Endothelial cell (in vitro differentiated cells): Measurements from ENCODE around the gene IFT122. TPM values are rescaled to one million over a fixed set of nuclear protein-coding genes. Genes with fewer than 3 reads are reported as not detected.

Experiments
- DNase-seq: peaks from one replicate; pipeline ENCODE4 v3.0.0; 2021; ENCODE audit warnings: low spot score
- H3K27ac Mint-ChIP-seq: one replicate; pipeline ENCODE4 v1.8.0; 2021; ENCODE audit warnings: mixed read lengths, inconsistent platforms; ENCODE audit not compliant: unreplicated experiment
- H3K27me3 Mint-ChIP-seq: one replicate; pipeline ENCODE4 v1.8.0; 2021; ENCODE audit warnings: mild to moderate bottlenecking, moderate library complexity, mixed read lengths, inconsistent platforms; ENCODE audit not compliant: unreplicated experiment
- H3K36me3 Mint-ChIP-seq: one replicate; pipeline ENCODE4 v1.8.0; 2021; ENCODE audit warnings: mild to moderate bottlenecking, low read depth, mixed read lengths, inconsistent platforms; ENCODE audit not compliant: unreplicated experiment
- H3K4me1 Mint-ChIP-seq: one replicate; pipeline ENCODE4 v1.8.0; 2021; ENCODE audit warnings: mild to moderate bottlenecking, mixed read lengths, inconsistent platforms; ENCODE audit not compliant: unreplicated experiment
- H3K4me3 Mint-ChIP-seq: one replicate; pipeline ENCODE4 v1.8.0; 2021; ENCODE audit warnings: mild to moderate bottlenecking, mixed read lengths, inconsistent platforms; ENCODE audit not compliant: unreplicated experiment
- H3K9me3 Mint-ChIP-seq: one replicate; pipeline ENCODE4 v1.8.0; 2021; ENCODE audit warnings: mixed read lengths, inconsistent platforms; ENCODE audit not compliant: unreplicated experiment
- total RNA-seq: library from RNA; stranded (reverse); fragmentation: NEBNext Ultra II Directional; extraction: Animal tissue kit (Norgen Biotek cat#: 25700); gene quantifications from one replicate; pipeline ENCODE4 v1.2.1, GENCODE V29; 2021; ENCODE audit not compliant: unreplicated experiment
- TF ChIP-seq, protein P1 (sequence below): fragments of 200-600 bp; sonication (generic); IDR thresholded peaks from one replicate; pipeline ENCODE4 v1.5.0; 2021; ENCODE audit warnings: antibody characterized with exemption; ENCODE audit not compliant: unreplicated experiment

The IFT122 gene
- total RNA-seq, 1 donor from 2014 or later: 25.1 TPM

DNA sequence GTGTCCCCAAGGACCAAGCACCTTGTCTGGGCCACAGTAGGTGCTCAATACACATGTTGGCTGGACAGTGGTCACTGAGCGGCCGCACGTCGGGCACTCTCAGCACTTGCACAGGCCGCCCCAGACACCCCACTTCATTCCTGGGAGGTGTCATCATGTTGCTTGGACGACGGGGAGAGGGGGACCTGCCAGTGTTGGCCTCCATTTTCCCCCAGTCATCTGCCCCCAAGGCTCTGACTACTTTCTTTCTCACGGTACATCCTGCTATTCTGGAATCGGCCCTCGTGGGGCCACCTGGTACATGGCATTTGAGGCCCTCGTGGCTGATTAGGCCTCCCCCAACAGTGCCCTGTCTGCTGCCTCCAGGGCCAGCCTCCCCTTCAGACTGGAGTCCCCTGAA lies 87.2 kb downstream of the IFT122 start:
- Mint-ChIP-seq H3K4me1 (peaks cover 48% of the 10 kb centered on the region), H3K27me3 (peaks cover 29% of the 10 kb centered on the region), H3K27ac (peak overlapping the region; percentile 93), H3K9me3 (no peaks in the 10 kb centered on the region), H3K4me3 (no peak overlapping the region), H3K36me3 (peaks cover 6% of the 10 kb centered on the region)
- no peak for DNase-seq
- TF ChIP-seq, protein P1, sequence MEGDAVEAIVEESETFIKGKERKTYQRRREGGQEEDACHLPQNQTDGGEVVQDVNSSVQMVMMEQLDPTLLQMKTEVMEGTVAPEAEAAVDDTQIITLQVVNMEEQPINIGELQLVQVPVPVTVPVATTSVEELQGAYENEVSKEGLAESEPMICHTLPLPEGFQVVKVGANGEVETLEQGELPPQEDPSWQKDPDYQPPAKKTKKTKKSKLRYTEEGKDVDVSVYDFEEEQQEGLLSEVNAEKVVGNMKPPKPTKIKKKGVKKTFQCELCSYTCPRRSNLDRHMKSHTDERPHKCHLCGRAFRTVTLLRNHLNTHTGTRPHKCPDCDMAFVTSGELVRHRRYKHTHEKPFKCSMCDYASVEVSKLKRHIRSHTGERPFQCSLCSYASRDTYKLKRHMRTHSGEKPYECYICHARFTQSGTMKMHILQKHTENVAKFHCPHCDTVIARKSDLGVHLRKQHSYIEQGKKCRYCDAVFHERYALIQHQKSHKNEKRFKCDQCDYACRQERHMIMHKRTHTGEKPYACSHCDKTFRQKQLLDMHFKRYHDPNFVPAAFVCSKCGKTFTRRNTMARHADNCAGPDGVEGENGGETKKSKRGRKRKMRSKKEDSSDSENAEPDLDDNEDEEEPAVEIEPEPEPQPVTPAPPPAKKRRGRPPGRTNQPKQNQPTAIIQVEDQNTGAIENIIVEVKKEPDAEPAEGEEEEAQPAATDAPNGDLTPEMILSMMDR: no peak

DNA sequence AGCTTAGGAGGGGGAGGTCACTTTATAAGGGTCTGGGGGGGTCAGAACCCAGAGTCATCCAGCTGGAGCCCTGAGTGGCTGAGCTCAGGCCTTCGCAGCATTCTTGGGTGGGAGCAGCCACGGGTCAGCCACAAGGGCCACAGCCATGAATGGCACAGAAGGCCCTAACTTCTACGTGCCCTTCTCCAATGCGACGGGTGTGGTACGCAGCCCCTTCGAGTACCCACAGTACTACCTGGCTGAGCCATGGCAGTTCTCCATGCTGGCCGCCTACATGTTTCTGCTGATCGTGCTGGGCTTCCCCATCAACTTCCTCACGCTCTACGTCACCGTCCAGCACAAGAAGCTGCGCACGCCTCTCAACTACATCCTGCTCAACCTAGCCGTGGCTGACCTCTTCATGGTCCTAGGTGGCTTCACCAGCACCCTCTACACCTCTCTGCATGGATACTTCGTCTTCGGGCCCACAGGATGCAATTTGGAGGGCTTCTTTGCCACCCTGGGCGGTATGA lies 88.6 kb downstream of the IFT122 start, which contains the start of gene RHO:
Gene RHO (plus strand): TSS at position 51 of the 512 bp plus-strand sequence. CDS start 95 bp downstream, at position 146.
- peak within 1 kb of the TSS; percentile 93 for H3K27ac Mint-ChIP-seq
- DNase-seq: no peak
- TF ChIP-seq, protein P1: no peak
- H3K36me3 Mint-ChIP-seq: peaks cover 6% of the 10 kb centered on the region
- H3K9me3 Mint-ChIP-seq: no peaks in the 10 kb centered on the region
- H3K27me3 Mint-ChIP-seq: peaks cover 21% of the 10 kb centered on the region
- H3K4me1 Mint-ChIP-seq: peaks cover 48% of the 10 kb centered on the region
- H3K4me3 Mint-ChIP-seq: no peak within 1 kb of the TSS

DNA sequence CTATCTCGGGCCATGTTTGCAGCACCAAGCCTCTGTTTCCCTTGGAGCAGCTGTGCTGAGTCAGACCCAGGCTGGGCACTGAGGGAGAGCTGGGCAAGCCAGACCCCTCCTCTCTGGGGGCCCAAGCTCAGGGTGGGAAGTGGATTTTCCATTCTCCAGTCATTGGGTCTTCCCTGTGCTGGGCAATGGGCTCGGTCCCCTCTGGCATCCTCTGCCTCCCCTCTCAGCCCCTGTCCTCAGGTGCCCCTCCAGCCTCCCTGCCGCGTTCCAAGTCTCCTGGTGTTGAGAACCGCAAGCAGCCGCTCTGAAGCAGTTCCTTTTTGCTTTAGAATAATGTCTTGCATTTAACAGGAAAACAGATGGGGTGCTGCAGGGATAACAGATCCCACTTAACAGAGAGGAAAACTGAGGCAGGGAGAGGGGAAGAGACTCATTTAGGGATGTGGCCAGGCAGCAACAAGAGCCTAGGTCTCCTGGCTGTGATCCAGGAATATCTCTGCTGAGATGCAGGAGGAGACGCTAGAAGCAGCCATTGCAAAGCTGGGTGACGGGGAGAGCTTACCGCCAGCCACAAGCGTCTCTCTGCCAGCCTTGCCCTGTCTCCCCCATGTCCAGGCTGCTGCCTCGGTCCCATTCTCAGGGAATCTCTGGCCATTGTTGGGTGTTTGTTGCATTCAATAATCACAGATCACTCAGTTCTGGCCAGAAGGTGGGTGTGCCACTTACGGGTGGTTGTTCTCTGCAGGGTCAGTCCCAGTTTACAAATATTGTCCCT lies 89.6 kb downstream of the IFT122 start:
- DNase-seq: no peak
- Mint-ChIP-seq H3K27me3 (peaks cover 21% of the 10 kb centered on the region), H3K4me3 (no peak overlapping the region), H3K4me1 (peaks cover 53% of the 10 kb centered on the region), H3K9me3 (no peaks in the 10 kb centered on the region), H3K36me3 (peaks cover 6% of the 10 kb centered on the region), H3K27ac (peak overlapping the region; percentile 80)
- TF ChIP-seq, protein P1: no peak

DNA sequence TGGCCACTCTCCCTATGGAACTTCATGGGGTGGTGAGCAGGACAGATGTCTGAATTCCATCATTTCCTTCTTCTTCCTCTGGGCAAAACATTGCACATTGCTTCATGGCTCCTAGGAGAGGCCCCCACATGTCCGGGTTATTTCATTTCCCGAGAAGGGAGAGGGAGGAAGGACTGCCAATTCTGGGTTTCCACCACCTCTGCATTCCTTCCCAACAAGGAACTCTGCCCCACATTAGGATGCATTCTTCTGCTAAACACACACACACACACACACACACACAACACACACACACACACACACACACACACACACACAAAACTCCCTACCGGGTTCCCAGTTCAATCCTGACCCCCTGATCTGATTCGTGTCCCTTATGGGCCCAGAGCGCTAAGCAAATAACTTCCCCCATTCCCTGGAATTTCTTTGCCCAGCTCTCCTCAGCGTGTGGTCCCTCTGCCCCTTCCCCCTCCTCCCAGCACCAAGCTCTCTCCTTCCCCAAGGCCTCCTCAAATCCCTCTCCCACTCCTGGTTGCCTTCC lies 90.3 kb downstream of the IFT122 start:
- Mint-ChIP-seq H3K9me3 (no peaks in the 10 kb centered on the region), H3K27ac (peak overlapping the region; percentile 80), H3K4me1 (peaks cover 53% of the 10 kb centered on the region), H3K4me3 (no peak overlapping the region), H3K36me3 (peaks cover 6% of the 10 kb centered on the region), H3K27me3 (peaks cover 17% of the 10 kb centered on the region)
- no peak for DNase-seq
- TF ChIP-seq, protein P1: no peak

DNA sequence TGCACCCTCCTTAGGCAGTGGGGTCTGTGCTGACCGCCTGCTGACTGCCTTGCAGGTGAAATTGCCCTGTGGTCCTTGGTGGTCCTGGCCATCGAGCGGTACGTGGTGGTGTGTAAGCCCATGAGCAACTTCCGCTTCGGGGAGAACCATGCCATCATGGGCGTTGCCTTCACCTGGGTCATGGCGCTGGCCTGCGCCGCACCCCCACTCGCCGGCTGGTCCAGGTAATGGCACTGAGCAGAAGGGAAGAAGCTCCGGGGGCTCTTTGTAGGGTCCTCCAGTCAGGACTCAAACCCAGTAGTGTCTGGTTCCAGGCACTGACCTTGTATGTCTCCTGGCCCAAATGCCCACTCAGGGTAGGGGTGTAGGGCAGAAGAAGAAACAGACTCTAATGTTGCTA lies 90.8 kb downstream of the IFT122 start:
- peaks cover 6% of the 10 kb centered on the region for H3K36me3 Mint-ChIP-seq
- H3K4me3 Mint-ChIP-seq: no peak overlapping the region
- TF ChIP-seq, protein P1: no peak
- no peak for DNase-seq
- H3K27ac Mint-ChIP-seq: peak overlapping the region; percentile 64
- H3K4me1 Mint-ChIP-seq: peaks cover 53% of the 10 kb centered on the region
- no peaks in the 10 kb centered on the region for H3K9me3 Mint-ChIP-seq
- H3K27me3 Mint-ChIP-seq: peaks cover 19% of the 10 kb centered on the region
